NT2/D1 (cell line): ENCODE data around the gene RRBP1.
"Not testable (repeated sequence)": the region's sequence is repeated elsewhere in the genome, so short reads cannot be mapped to it uniquely, and the experiment has no call there.

ENCODE experiments used
- DNase-seq: peaks from one replicate; pipeline ENCODE4 v3.0.0-alpha.2; 2011; ENCODE audit warnings: low read depth, low spot score
- H3K27me3 ChIP-seq: 2 replicates; pipeline ENCODE4 v1.6.0; 2011; ENCODE audit warnings: mild to moderate bottlenecking; ENCODE audit not compliant: insufficient read length, insufficient read depth
- H3K36me3 ChIP-seq: 2 replicates; pipeline ENCODE4 v1.6.1; 2011; ENCODE audit warnings: mild to moderate bottlenecking, low read length, mixed read lengths; ENCODE audit not compliant: insufficient read depth, insufficient read length
- H3K4me1 ChIP-seq: 2 replicates; pipeline ENCODE4 v1.5.1; 2011; ENCODE audit not compliant: insufficient read depth, insufficient read length
- H3K4me3 ChIP-seq: 2 replicates; pipeline ENCODE4 v1.5.1; 2011; ENCODE audit warnings: low read depth; ENCODE audit not compliant: insufficient read length
- H3K9ac ChIP-seq: 2 replicates; pipeline ENCODE4 v1.6.0; 2011; ENCODE audit warnings: low read depth; ENCODE audit not compliant: insufficient read length
- H3K9me3 ChIP-seq: 2 replicates; pipeline ENCODE4 v1.5.1; 2011; ENCODE audit warnings: mild to moderate bottlenecking, low read length; ENCODE audit not compliant: insufficient read depth
- SUZ12 ChIP-seq: IDR thresholded peaks from 2 replicates; pipeline ENCODE4 v1.6.1; 2011; ENCODE audit not compliant: insufficient read length, insufficient read depth; ENCODE audit errors: extremely low read depth
- YY1 ChIP-seq: IDR thresholded peaks from 2 replicates; pipeline ENCODE4 v1.6.1; 2011; ENCODE audit not compliant: insufficient read length, insufficient read depth
- ZNF274 ChIP-seq: IDR thresholded peaks from 2 replicates; pipeline ENCODE4 v1.6.1; 2011; ENCODE audit warnings: mild to moderate bottlenecking, low read depth, low read length

The RRBP1 gene

GRCh38 chr20:17714597-17714996, 32.6 kb upstream of the RRBP1 start:
- H3K4me1 ChIP-seq = peaks cover 12% of the 10 kb centered on the region
- no peaks in the 10 kb centered on the region for H3K9me3 ChIP-seq
- no peaks in the 10 kb centered on the region for H3K36me3 ChIP-seq
- no peak overlapping the region for H3K4me3 ChIP-seq
- no peaks in the 10 kb centered on the region for H3K27me3 ChIP-seq
- DNase-seq = no peak
- no peak overlapping the region for H3K9ac ChIP-seq
- no peak for TF ChIP-seq ZNF274
- no peak for TF ChIP-seq YY1
- no peak for TF ChIP-seq SUZ12

- DNase-seq = no peak
- no peaks in the 10 kb centered on the region for H3K36me3 ChIP-seq
- TF ChIP-seq ZNF274 (no peak), YY1 (no peak), SUZ12 (no peak)
- H3K9me3 ChIP-seq = no peaks in the 10 kb centered on the region
- H3K9ac ChIP-seq = no peak overlapping the region
- H3K27me3 ChIP-seq = no peaks in the 10 kb centered on the region
- no peak overlapping the region for H3K4me3 ChIP-seq
- peaks cover 12% of the 10 kb centered on the region for H3K4me1 ChIP-seq
Observed at GRCh38 chr20:17712708-17713107, 30.7 kb upstream of the RRBP1 start.

GRCh38 chr20:17712201-17712600, 30.2 kb upstream of the RRBP1 start:
- no peak for TF ChIP-seq SUZ12
- TF ChIP-seq YY1 = no peak
- TF ChIP-seq ZNF274 = no peak
- Histone ChIP-seq H3K9ac (no peak overlapping the region), H3K4me1 (peaks cover 12% of the 10 kb centered on the region), H3K36me3 (no peaks in the 10 kb centered on the region), H3K27me3 (no peaks in the 10 kb centered on the region), H3K9me3 (no peaks in the 10 kb centered on the region), H3K4me3 (no peak overlapping the region)
- no peak for DNase-seq

GRCh38 chr20:17711267-17711627, 29.2 kb upstream of the RRBP1 start:
- Histone ChIP-seq H3K4me3 (no peak overlapping the region), H3K27me3 (no peaks in the 10 kb centered on the region), H3K9me3 (no peaks in the 10 kb centered on the region), H3K36me3 (no peaks in the 10 kb centered on the region), H3K9ac (no peak overlapping the region), H3K4me1 (peaks cover 12% of the 10 kb centered on the region)
- TF ChIP-seq SUZ12 = no peak
- no peak for TF ChIP-seq YY1
- no peak for TF ChIP-seq ZNF274
- no peak for DNase-seq

GRCh38 chr20:17710379-17711266, 28.6 kb upstream of the RRBP1 start:
- H3K36me3 ChIP-seq = no peaks in the 10 kb centered on the region
- no peaks in the 10 kb centered on the region for H3K9me3 ChIP-seq
- DNase-seq = no peak
- no peak overlapping the region for H3K4me3 ChIP-seq
- TF ChIP-seq YY1 (no peak), ZNF274 (no peak), SUZ12 (no peak)
- peak overlapping the region; percentile 72 for H3K9ac ChIP-seq
- H3K27me3 ChIP-seq = no peaks in the 10 kb centered on the region
- H3K4me1 ChIP-seq = peaks cover 12% of the 10 kb centered on the region

- Histone ChIP-seq H3K9ac (peak overlapping the region; percentile 72), H3K36me3 (no peaks in the 10 kb centered on the region), H3K4me3 (no peak overlapping the region), H3K27me3 (no peaks in the 10 kb centered on the region), H3K9me3 (no peaks in the 10 kb centered on the region), H3K4me1 (peaks cover 12% of the 10 kb centered on the region)
- DNase-seq = no peak
- no peak for TF ChIP-seq ZNF274
- no peak for TF ChIP-seq YY1
- no peak for TF ChIP-seq SUZ12
Observed at GRCh38 chr20:17709361-17710293, 27.6 kb upstream of the RRBP1 start.

- no peak for DNase-seq
- Histone ChIP-seq H3K4me1 (peaks cover 12% of the 10 kb centered on the region), H3K4me3 (no peak overlapping the region), H3K36me3 (no peaks in the 10 kb centered on the region), H3K9me3 (no peaks in the 10 kb centered on the region), H3K27me3 (no peaks in the 10 kb centered on the region), H3K9ac (no peak overlapping the region)
- TF ChIP-seq SUZ12 (no peak), ZNF274 (no peak), YY1 (no peak)
Observed at GRCh38 chr20:17708675-17709360, 26.8 kb upstream of the RRBP1 start.

GRCh38 chr20:17707951-17708350, 25.9 kb upstream of the RRBP1 start:
- H3K36me3 ChIP-seq, H3K4me3 ChIP-seq, DNase-seq, H3K9ac ChIP-seq, H3K9me3 ChIP-seq, H3K27me3 ChIP-seq: not testable (repeated sequence)
- peaks cover 12% of the 10 kb centered on the region for H3K4me1 ChIP-seq
